CD4-positive, alpha-beta T cell (primary cell): Measurements from ENCODE around the gene MYOF. TPM values are rescaled to one million over a fixed set of nuclear protein-coding genes. Genes with fewer than 3 reads are reported as not detected.

ENCODE experiments used
- ATAC-seq: fragments of 200-7000 bp; cut with Tn5 transposase; one replicate; pipeline ENCODE4 v1.10.0; 2022; ENCODE audit warnings: mild to moderate bottlenecking; ENCODE audit not compliant: poor library complexity
- CTCF ChIA-PET: fragments of 350-600 bp; sonication (Branson Sonifier 250); formaldehyde crosslinking; loops from one replicate; lab custom pipeline; 2021; ENCODE audit warnings: antibody characterized with exemption, inconsistent platforms; lab: Charles Lee
- POLR2A ChIA-PET: fragments of 350-600 bp; sonication (Branson Sonifier 250); formaldehyde crosslinking; loops from one replicate; lab custom pipeline; 2021; ENCODE audit warnings: antibody characterized with exemption, inconsistent platforms; lab: Charles Lee
- DNase-seq, 14 experiments: peaks; one replicate each; pipeline ENCODE4 v3.0.0-alpha.2; 2013 to 2020; ENCODE audit warnings: mixed read lengths in 2 of 14
- H3K27ac ChIP-seq, 2 donors: one replicate each; pipeline versions ENCODE4 v1.5.1 to v1.7.0; 2013; ENCODE audit warnings: low read length in 2 of 2, low read depth in 1 of 2, mild to moderate bottlenecking in 1 of 2
- H3K27me3 ChIP-seq, 2 experiments: 1 replicate in 1 of 2; 2 replicates in 1 of 2; pipeline versions ENCODE4 v1.6.1 to v1.7.0; 2013; ENCODE audit warnings: low read length in 2 of 2, control low read depth in 1 of 2, mild to moderate bottlenecking in 1 of 2, moderate library complexity in 1 of 2; ENCODE audit not compliant: insufficient read depth in 2 of 2, control insufficient read depth in 1 of 2
- H3K36me3 ChIP-seq: one replicate; pipeline ENCODE4 v1.6.1; 2013; ENCODE audit warnings: low read length, control low read depth; ENCODE audit not compliant: insufficient read depth
- H3K4me1 ChIP-seq: one replicate; pipeline ENCODE4 v1.6.1; 2013; ENCODE audit warnings: low read length, control low read depth; ENCODE audit not compliant: insufficient read depth
- H3K4me3 ChIP-seq: one replicate; pipeline ENCODE4 v1.5.1; 2013; ENCODE audit warnings: mild to moderate bottlenecking, low read length, moderate library complexity
- H3K9me3 ChIP-seq, 2 experiments: 1 replicate in 1 of 2; 2 replicates in 1 of 2; pipeline versions ENCODE4 v1.6.1 to v1.7.0; 2013; ENCODE audit warnings: low read length in 2 of 2, mild to moderate bottlenecking in 2 of 2, control low read depth in 1 of 2, moderate library complexity in 1 of 2; ENCODE audit not compliant: control insufficient read depth in 1 of 2, insufficient read depth in 1 of 2
- H3K27ac Mint-ChIP-seq: one replicate; pipeline ENCODE4 v1.8.0; 2020; ENCODE audit warnings: mixed read lengths
- H3K27me3 Mint-ChIP-seq: one replicate; pipeline ENCODE4 v1.8.0; 2021; ENCODE audit warnings: mixed read lengths
- H3K36me3 Mint-ChIP-seq: one replicate; pipeline ENCODE4 v1.8.0; 2021; ENCODE audit warnings: low read depth, mixed read lengths
- H3K4me1 Mint-ChIP-seq: one replicate; pipeline ENCODE4 v1.8.0; 2021; ENCODE audit warnings: low read depth, mixed read lengths
- H3K4me3 Mint-ChIP-seq: one replicate; pipeline ENCODE4 v1.8.0; 2020; ENCODE audit warnings: mild to moderate bottlenecking, mixed read lengths
- H3K9me3 Mint-ChIP-seq: one replicate; pipeline ENCODE4 v1.8.0; 2020; ENCODE audit warnings: mixed read lengths
- CTCF ChIP-seq: fragments of 200-600 bp; IDR thresholded peaks from one replicate; pipeline ENCODE4 v1.8.0; 2022; ENCODE audit warnings: antibody characterized with exemption, mild to moderate bottlenecking
- intact Hi-C, 2 experiments: fragments of 100-400 bp; cut with DNase I in 1 of 2; cut with micrococcal nuclease in 1 of 2; formaldehyde crosslinking; loops; one replicate each; pipeline versions ENCODE4 v1.15.1 to v1.9.0; 2023 to 2025; cut with DNase I, micrococcal nuclease
- polyA plus RNA-seq, 2 donors: library from polyadenylated mRNA; unstranded; fragments of 120-200 nt; gene quantifications; one replicate each; pipeline ENCODE4 v1.2.1, GENCODE V29; 2013
- total RNA-seq, 174 experiments: library from RNA in 2 of 174; stranded (reverse) in 2 of 174; gene quantifications; one replicate each; pipeline ENCODE4 v1.2.3 and lab custom pipeline; 2021 to 2026

The MYOF gene
- under 1 TPM; 0.14 to 0.27 TPM for total RNA-seq
- 2.8 TPM for polyA plus RNA-seq (2013, experiment 1 of 2)
- polyA plus RNA-seq (2013, experiment 2 of 2), result 4.0 TPM
- total RNA-seq (lab: John Stamatoyannopoulos, UW), result 0.05 to 289 (median 1.6) reads per million in 172 experiments

GRCh38 chr10:93482145-93482834, at the start of gene MYOF:
Gene MYOF (minus strand): TSS chr10:93482334. CDS start chr10:93482194, 140 bp downstream.
- peak within 1 kb of the TSS; percentile 57 for H3K4me3 ChIP-seq
- Mint-ChIP-seq H3K36me3 (no peaks in the 10 kb centered on the region), H3K27me3 (peaks cover 48% of the 10 kb centered on the region), H3K4me1 (peaks cover 15% of the 10 kb centered on the region), H3K4me3 (peak within 1 kb of the TSS; percentile 84), H3K27ac (no peak within 1 kb of the TSS), H3K9me3 (no peaks in the 10 kb centered on the region)
- no peak within 1 kb of the TSS for H3K27ac ChIP-seq
- peaks cover 12 to 13% of the 10 kb centered on the region in 2 experiments for H3K27me3 ChIP-seq
- H3K36me3 ChIP-seq, result no peaks in the 10 kb centered on the region
- TF ChIP-seq CTCF, result peak; percentile 69
- intact Hi-C loops, result loop anchor here (1.0 to 10.0 kb wide), 4 partner anchors 29 to 400 kb away; no protein-coding TSS in a partner anchor
- no peaks in the 10 kb centered on the region for H3K9me3 ChIP-seq
- peak; percentile 96 for ATAC-seq
- H3K4me1 ChIP-seq, result peaks cover 11% of the 10 kb centered on the region
- POLR2A ChIA-PET, result interaction anchor here (1.0 to 3.0 kb wide), 8 partner anchors 9 to 113 kb away, joined by 3 to 29 read pairs (median 5); no protein-coding TSS in a partner anchor
- CTCF ChIA-PET, result interaction anchor here (0.8 to 5.1 kb wide), 18 partner anchors 8 to 639 kb away, joined by 3 to 82 read pairs (median 4); partner anchors contain the start of gene CEP55
- DNase-seq, result peak in 11 of 14 experiments; percentile 12 to 82 (median 27)

GRCh38 chr10:93518531-93518930, 36.4 kb upstream of the MYOF start:
- ATAC-seq (no peak), DNase-seq (no peak)
- no peak overlapping the region for H3K27ac Mint-ChIP-seq
- no peaks in the 10 kb centered on the region for H3K4me1 Mint-ChIP-seq
- no peaks in the 10 kb centered on the region for H3K36me3 Mint-ChIP-seq
- no peaks in the 10 kb centered on the region for H3K9me3 Mint-ChIP-seq
- no peak for TF ChIP-seq CTCF
- Histone ChIP-seq H3K9me3 (no peaks in the 10 kb centered on the region), H3K27me3 (no peaks in the 10 kb centered on the region), H3K27ac (no peak overlapping the region), H3K36me3 (no peaks in the 10 kb centered on the region), H3K4me1 (no peaks in the 10 kb centered on the region), H3K4me3 (no peak overlapping the region)
- POLR2A ChIA-PET, result no interaction called here
- intact Hi-C loops, result no loop called here
- H3K27me3 Mint-ChIP-seq, result no peaks in the 10 kb centered on the region
- H3K4me3 Mint-ChIP-seq, result no peak overlapping the region
- CTCF ChIA-PET, result interaction anchor here (1.2 kb wide), 1 partner anchor 142 kb away, joined by 3 read pairs; no protein-coding TSS in a partner anchor

GRCh38 chr10:93516006-93516380, 33.9 kb upstream of the MYOF start:
- ChIA-PET POLR2A (no interaction called here), CTCF (no interaction called here)

More at GRCh38 chr10:93516006-93516380, 33.9 kb upstream of the MYOF start:
- Histone ChIP-seq H3K36me3 (no peaks in the 10 kb centered on the region), H3K4me1 (no peaks in the 10 kb centered on the region), H3K4me3 (no peak overlapping the region), H3K9me3 (no peaks in the 10 kb centered on the region), H3K27ac (no peak overlapping the region), H3K27me3 (no peaks in the 10 kb centered on the region)
- DNase-seq (no peak), ATAC-seq (no peak)
- TF ChIP-seq CTCF, result no peak
- Mint-ChIP-seq H3K36me3 (no peaks in the 10 kb centered on the region), H3K4me1 (peaks cover 5% of the 10 kb centered on the region), H3K9me3 (no peaks in the 10 kb centered on the region), H3K27ac (no peak overlapping the region), H3K4me3 (no peak overlapping the region), H3K27me3 (no peaks in the 10 kb centered on the region)
- intact Hi-C loops, result no loop called here
